Measurements from ENCODE around the gene ARVCF. TPM values are rescaled to one million over a fixed set of nuclear protein-coding genes. Genes with fewer than 3 reads are reported as not detected.
"Not testable (repeated sequence)": the region's sequence is repeated elsewhere in the genome, so short reads cannot be mapped to it uniquely, and the experiment has no call there.

The ARVCF gene
- total RNA-seq, 1 experiment from 2014 or later: 15.6 TPM

- TF ChIP-seq CTCF (conservative IDR thresholded peaks at IDR 0.05): no peak
- TF ChIP-seq EZH2 (IDR thresholded peaks at IDR 0.05; ENCODE audit: low read depth): no peak
- H3K9me3 ChIP-seq (ENCODE audit: insufficient read depth, low read depth): no peaks in the 10 kb centered on the region
- H3K9me2 ChIP-seq (ENCODE audit: insufficient read depth): no peaks in the 10 kb centered on the region
- H3K4me3 ChIP-seq: no peak overlapping the region
- ChIA-PET POLR2A (ENCODE audit: unreplicated experiment) (no interaction called here), CTCF (no interaction called here)
- no peaks in the 10 kb centered on the region for H3K4me1 ChIP-seq (replicated peaks; ENCODE audit: insufficient read depth)
- H3K27ac ChIP-seq: no peak overlapping the region
- DNase-seq: no peak
- intact Hi-C loops (cut with micrococcal nuclease; ENCODE audit: unreplicated experiment): no loop called here
- H3K4me2 ChIP-seq: no peak overlapping the region
- no peaks in the 10 kb centered on the region for H4K20me1 ChIP-seq (ENCODE audit: insufficient read depth)
- no peaks in the 10 kb centered on the region for H3K79me2 ChIP-seq (ENCODE audit: low read depth)
- BruUV-seq (replicated peaks): no TSS peak
- no peaks in the 10 kb centered on the region for H3K36me3 ChIP-seq (ENCODE audit: low read depth)
- H3F3A ChIP-seq (ENCODE audit: insufficient read depth, low read depth): no peaks in the 10 kb centered on the region
- H2AFZ ChIP-seq: no peak overlapping the region
- no peaks in the 10 kb centered on the region for H3K27me3 ChIP-seq (ENCODE audit: insufficient read depth, low read depth)
Measured at GRCh38 chr22:19927696-19928095, 88.9 kb downstream of the ARVCF start.

- CTCF ChIA-PET; H3K9me2 ChIP-seq (ENCODE audit: insufficient read depth); H2AFZ ChIP-seq; H3K4me2 ChIP-seq; POLR2A ChIA-PET (ENCODE audit: unreplicated experiment); H3K4me1 ChIP-seq (replicated peaks; ENCODE audit: insufficient read depth); H3K27ac ChIP-seq; H4K20me1 ChIP-seq (ENCODE audit: insufficient read depth); intact Hi-C loops (cut with micrococcal nuclease; ENCODE audit: unreplicated experiment); H3K36me3 ChIP-seq (ENCODE audit: low read depth); H3F3A ChIP-seq (ENCODE audit: insufficient read depth, low read depth); BruUV-seq (replicated peaks); H3K79me2 ChIP-seq (ENCODE audit: low read depth); H3K27me3 ChIP-seq (ENCODE audit: insufficient read depth, low read depth); DNase-seq; H3K9me3 ChIP-seq (ENCODE audit: insufficient read depth, low read depth); H3K4me3 ChIP-seq: not testable (repeated sequence)
Measured at GRCh38 chr22:19926028-19926427, 90.6 kb downstream of the ARVCF start.

GRCh38 chr22:19923914-19924513 lies 92.6 kb downstream of the ARVCF start:
- no peak overlapping the region for H3K27ac ChIP-seq
- TF ChIP-seq CTCF (conservative IDR thresholded peaks at IDR 0.05): no peak
- TF ChIP-seq EZH2 (IDR thresholded peaks at IDR 0.05; ENCODE audit: low read depth): no peak
- no peaks in the 10 kb centered on the region for H3K79me2 ChIP-seq (ENCODE audit: low read depth)
- ChIA-PET CTCF (no interaction called here), POLR2A (ENCODE audit: unreplicated experiment) (interaction anchor here (0.5 kb wide), 1 partner anchor 553 kb away, joined by 5 read pairs; no protein-coding TSS in a partner anchor)
- H3F3A ChIP-seq (ENCODE audit: insufficient read depth, low read depth): no peaks in the 10 kb centered on the region
- no peaks in the 10 kb centered on the region for H3K9me2 ChIP-seq (ENCODE audit: insufficient read depth)
- intact Hi-C loops (cut with micrococcal nuclease; ENCODE audit: unreplicated experiment): no loop called here
- H3K36me3 ChIP-seq (ENCODE audit: low read depth): no peaks in the 10 kb centered on the region
- no peaks in the 10 kb centered on the region for H3K4me1 ChIP-seq (replicated peaks; ENCODE audit: insufficient read depth)
- H2AFZ ChIP-seq: no peak overlapping the region
- H3K4me3 ChIP-seq: no peak overlapping the region
- H3K9me3 ChIP-seq (ENCODE audit: insufficient read depth, low read depth): no peaks in the 10 kb centered on the region
- no peak overlapping the region for H3K4me2 ChIP-seq
- no peaks in the 10 kb centered on the region for H3K27me3 ChIP-seq (ENCODE audit: insufficient read depth, low read depth)
- no TSS peak for BruUV-seq (replicated peaks)
- no peaks in the 10 kb centered on the region for H4K20me1 ChIP-seq (ENCODE audit: insufficient read depth)
- no peak for DNase-seq

GRCh38 chr22:19921544-19922081 lies 95.0 kb downstream of the ARVCF start:
- CTCF ChIA-PET: no interaction called here
- Histone ChIP-seq H3K9me2 (ENCODE audit: insufficient read depth) (no peaks in the 10 kb centered on the region), H3K9me3 (ENCODE audit: insufficient read depth, low read depth) (no peaks in the 10 kb centered on the region), H4K20me1 (ENCODE audit: insufficient read depth) (no peaks in the 10 kb centered on the region), H2AFZ (no peak overlapping the region), H3K36me3 (ENCODE audit: low read depth) (no peaks in the 10 kb centered on the region), H3K4me1 (replicated peaks; ENCODE audit: insufficient read depth) (no peaks in the 10 kb centered on the region), H3K79me2 (ENCODE audit: low read depth) (no peaks in the 10 kb centered on the region), H3K27ac (no peak overlapping the region), H3K4me2 (no peak overlapping the region), H3K4me3 (no peak overlapping the region), H3K27me3 (ENCODE audit: insufficient read depth, low read depth) (no peaks in the 10 kb centered on the region), H3F3A (ENCODE audit: insufficient read depth, low read depth) (no peaks in the 10 kb centered on the region)
- no TSS peak for BruUV-seq (replicated peaks)
- DNase-seq: no peak
- TF ChIP-seq EZH2 (IDR thresholded peaks at IDR 0.05; ENCODE audit: low read depth) (no peak), CTCF (conservative IDR thresholded peaks at IDR 0.05) (no peak)
- POLR2A ChIA-PET (ENCODE audit: unreplicated experiment): no interaction called here
- intact Hi-C loops (cut with micrococcal nuclease; ENCODE audit: unreplicated experiment): no loop called here
